Astrocyte of the cerebellum (primary cell): Measurements from ENCODE around the gene CNTNAP1.
"Not testable (repeated sequence)": the region's sequence is repeated elsewhere in the genome, so short reads cannot be mapped to it uniquely, and the experiment has no call there.

ENCODE experiments used
- DNase-seq: peaks from one replicate; pipeline ENCODE4 v3.0.0-alpha.2; 2011; ENCODE audit warnings: low read depth
- H3K4me3 ChIP-seq: 2 replicates; pipeline ENCODE4 v1.5.1; 2011; ENCODE audit warnings: mild to moderate bottlenecking, low read depth, low read length, moderate library complexity
- CTCF ChIP-seq: IDR thresholded peaks from 2 replicates; pipeline ENCODE4 v1.5.1; 2012; ENCODE audit warnings: low read length, low read depth, moderate library complexity, mild to moderate bottlenecking; ENCODE audit errors: missing control alignments
- in situ Hi-C: cut with HindIII; loops from 2 replicates; pipeline ENCODE4 v1.10.0; 2017; ENCODE audit warnings: low sequenced_read_pairs

The CNTNAP1 gene

GRCh38 chr17:42660692-42661345, 21.5 kb upstream of the CNTNAP1 start:
- no peak for TF ChIP-seq CTCF
- no peak for DNase-seq
- H3K4me3 ChIP-seq = no peak overlapping the region
- in situ Hi-C loops = loop anchor here (5.0 kb wide), 1 partner anchor 54 kb away; the partner anchor contains the start of genes RETREG3 and TUBG1

GRCh38 chr17:42665581-42666001, 16.7 kb upstream of the CNTNAP1 start:
- H3K4me3 ChIP-seq = no peak overlapping the region
- DNase-seq = no peak
- TF ChIP-seq CTCF = no peak

DNA sequence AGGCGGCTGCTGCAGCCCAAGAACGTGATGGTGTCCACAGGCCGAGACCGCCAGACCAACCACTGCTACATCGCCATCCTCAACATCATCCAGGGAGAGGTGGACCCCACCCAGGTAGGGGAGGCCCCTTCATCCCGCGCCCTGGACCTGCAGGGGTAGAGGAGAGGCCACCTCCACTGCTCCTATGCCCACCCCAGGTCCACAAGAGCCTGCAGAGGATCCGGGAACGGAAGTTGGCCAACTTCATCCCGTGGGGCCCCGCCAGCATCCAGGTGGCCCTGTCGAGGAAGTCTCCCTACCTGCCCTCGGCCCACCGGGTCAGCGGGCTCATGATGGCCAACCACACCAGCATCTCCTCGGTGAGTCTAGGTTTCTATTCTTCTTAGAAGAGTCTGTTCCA, 16.2 kb upstream of the CNTNAP1 start:
- H3K4me3 ChIP-seq, DNase-seq, in situ Hi-C loops: not testable (repeated sequence)

More at GRCh38 chr17:42665581-42666001, 16.7 kb upstream of the CNTNAP1 start:
- in situ Hi-C loops = no loop called here

DNA sequence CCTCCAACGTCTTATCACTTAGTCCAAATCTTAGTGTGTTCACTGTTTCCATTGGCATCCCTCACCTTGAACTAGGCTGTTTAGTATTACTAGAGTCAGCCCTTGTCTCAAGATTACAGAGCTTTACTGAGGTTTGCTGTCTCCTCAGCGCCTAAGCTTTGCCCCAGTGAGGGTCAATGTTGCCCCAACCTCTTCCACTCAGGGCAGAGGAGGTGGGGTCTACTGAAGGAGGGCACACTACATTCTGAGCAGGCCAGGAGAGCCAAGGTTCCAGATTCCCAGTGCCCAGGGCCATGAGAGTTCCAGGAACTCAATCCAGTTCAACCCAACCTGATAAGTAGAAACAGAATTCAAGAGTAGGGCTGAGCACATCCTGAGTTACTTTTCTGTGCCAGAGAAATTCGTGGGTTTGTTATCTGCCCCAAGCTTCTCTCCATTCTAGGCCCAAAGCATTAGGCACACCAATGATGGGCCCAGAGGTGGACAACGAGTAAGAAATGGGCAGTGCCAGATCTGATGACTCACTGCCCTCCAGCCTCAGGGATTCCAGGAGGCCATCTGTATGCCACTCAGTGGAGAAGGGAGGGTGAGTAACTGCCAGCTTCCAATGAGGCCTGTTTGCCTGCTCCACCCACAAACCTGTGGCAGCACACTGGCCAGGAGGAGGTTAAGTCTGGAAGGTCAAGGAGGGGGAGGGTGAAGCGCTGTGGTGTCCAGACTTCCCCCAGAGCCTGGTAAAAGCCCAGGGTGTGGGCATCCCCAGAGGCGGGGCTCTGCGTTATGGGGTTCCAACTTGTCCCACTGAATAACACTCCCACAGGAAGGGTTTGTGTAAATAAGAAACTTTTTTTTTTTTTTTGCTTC, 15.0 kb upstream of the CNTNAP1 start:
- no peak for DNase-seq
- no peak for TF ChIP-seq CTCF
- in situ Hi-C loops = no loop called here
- no peak overlapping the region for H3K4me3 ChIP-seq

- H3K4me3 ChIP-seq = no peak overlapping the region
- in situ Hi-C loops = no loop called here
- DNase-seq = no peak
- TF ChIP-seq CTCF = no peak
Measured at GRCh38 chr17:42669705-42669976, 12.7 kb upstream of the CNTNAP1 start.

GRCh38 chr17:42669977-42670788, 12.1 kb upstream of the CNTNAP1 start:
- H3K4me3 ChIP-seq = no peak overlapping the region
- TF ChIP-seq CTCF = no peak
- DNase-seq = no peak
- in situ Hi-C loops = no loop called here
